GM23338 (cell line): Measurements from ENCODE around the gene RAB30. TPM values are rescaled to one million over a fixed set of nuclear protein-coding genes. Genes with fewer than 3 reads are reported as not detected.

ENCODE experiments used
- ATAC-seq: fragments of 200-7000 bp; cut with Tn5 transposase; 3 replicates; pipeline ENCODE4 v1.9.1; 2020
- DNase-seq: peaks from one replicate; pipeline ENCODE4 v3.0.0-alpha.2; 2015; ENCODE audit warnings: low spot score
- H2AFZ ChIP-seq: fragments of 200-600 bp; sonication (generic); 2 replicates; pipeline ENCODE4 v1.8.0; 2016; ENCODE audit warnings: antibody characterized with exemption, mild to moderate bottlenecking, moderate library complexity
- H3F3A ChIP-seq: fragments of 200-600 bp; sonication (generic); replicated peaks from 2 replicates; pipeline ENCODE4 v1.8.0; 2017; ENCODE audit warnings: antibody characterized with exemption, mixed run types, low read depth
- H3K27ac ChIP-seq: fragments of 200-600 bp; sonication (generic); 2 replicates; pipeline ENCODE4 v1.6.1; 2016; ENCODE audit warnings: low read depth
- H3K27me3 ChIP-seq: fragments of 200-600 bp; sonication (generic); 2 replicates; pipeline ENCODE4 v1.8.0; 2016; ENCODE audit warnings: mild to moderate bottlenecking, mixed run types, moderate library complexity; ENCODE audit not compliant: insufficient read depth
- H3K36me3 ChIP-seq: fragments of 200-600 bp; sonication (generic); 2 replicates; pipeline ENCODE4 v1.8.0; 2016; ENCODE audit warnings: mild to moderate bottlenecking; ENCODE audit not compliant: insufficient read depth
- H3K4me1 ChIP-seq: fragments of 200-600 bp; sonication (generic); 2 replicates; pipeline ENCODE4 v1.8.0; 2016; ENCODE audit warnings: mild to moderate bottlenecking, moderate library complexity; ENCODE audit not compliant: insufficient read depth
- H3K4me2 ChIP-seq: fragments of 200-600 bp; sonication (generic); 2 replicates; pipeline ENCODE4 v1.7.1; 2017; ENCODE audit warnings: mixed run types
- H3K4me3 ChIP-seq: fragments of 200-600 bp; sonication (generic); 2 replicates; pipeline ENCODE4 v1.6.1; 2016; ENCODE audit warnings: mixed run types
- H3K79me2 ChIP-seq: fragments of 200-600 bp; sonication (generic); replicated peaks from 2 replicates; pipeline ENCODE4 v1.8.0; 2017; ENCODE audit warnings: mild to moderate bottlenecking; ENCODE audit not compliant: insufficient read depth
- H3K9me2 ChIP-seq: fragments of 200-600 bp; sonication (generic); 2 replicates; pipeline ENCODE4 v1.8.0; 2017; ENCODE audit not compliant: insufficient read depth
- H4K20me1 ChIP-seq: fragments of 200-600 bp; sonication (generic); replicated peaks from 2 replicates; pipeline ENCODE4 v1.8.0; 2017; ENCODE audit warnings: mild to moderate bottlenecking; ENCODE audit not compliant: insufficient read depth
- H3K27ac Mint-ChIP-seq: 2 replicates; pipeline ENCODE4 v1.8.0; 2020; ENCODE audit warnings: inconsistent platforms, mild to moderate bottlenecking, moderate library complexity, mixed read lengths
- H3K27me3 Mint-ChIP-seq: 3 replicates; pipeline ENCODE4 v1.8.0; 2022; ENCODE audit warnings: low read depth, mild to moderate bottlenecking, moderate library complexity, mixed read lengths, inconsistent platforms; ENCODE audit not compliant: insufficient read depth, poor library complexity
- H3K36me3 Mint-ChIP-seq: 3 replicates; pipeline ENCODE4 v1.8.0; 2021; ENCODE audit warnings: low read depth, mild to moderate bottlenecking, inconsistent platforms, moderate library complexity, mixed read lengths
- H3K4me1 Mint-ChIP-seq: 3 replicates; pipeline ENCODE4 v1.8.0; 2020; ENCODE audit warnings: mild to moderate bottlenecking, inconsistent platforms, mixed read lengths
- H3K4me3 Mint-ChIP-seq: 3 replicates; pipeline ENCODE4 v1.8.0; 2021; ENCODE audit warnings: moderate library complexity, mild to moderate bottlenecking, inconsistent platforms, mixed read lengths
- H3K9me3 Mint-ChIP-seq: 3 replicates; pipeline ENCODE4 v1.8.0; 2020; ENCODE audit warnings: moderate library complexity, mild to moderate bottlenecking, inconsistent platforms, mixed read lengths
- CREB1 ChIP-seq: fragments of 250-450 bp; sonication (Bioruptor Pico); IDR thresholded peaks from 2 replicates; pipeline ENCODE4 v1.5.0; 2020; ENCODE audit warnings: low read depth, mild to moderate bottlenecking, moderate library complexity
- CTCF ChIP-seq, 2 experiments: fragments of 200-600 bp in 1 of 2; sonication (generic) in 1 of 2; conservative IDR thresholded peaks; 2 replicates each; pipeline versions ENCODE4 v1.5.1 to v1.6.1; 2016 to 2017; ENCODE audit warnings: antibody characterized with exemption in 2 of 2, low read depth in 2 of 2, mild to moderate bottlenecking in 2 of 2, moderate library complexity in 1 of 2
- EZH2 ChIP-seq: fragments of 200-600 bp; sonication (generic); IDR thresholded peaks from one replicate; pipeline ENCODE4 v1.8.0; 2017; ENCODE audit warnings: antibody characterized with exemption, mild to moderate bottlenecking, low read depth; ENCODE audit not compliant: unreplicated experiment
- EZH2phosphoT487 ChIP-seq: fragments of 200-600 bp; sonication (generic); IDR thresholded peaks from one replicate; pipeline ENCODE4 v1.8.1; 2018; ENCODE audit warnings: antibody characterized with exemption; ENCODE audit not compliant: unreplicated experiment
- JUNB ChIP-seq: IDR thresholded peaks from one replicate; pipeline ENCODE4 v1.6.1; 2016; ENCODE audit warnings: antibody characterized with exemption; ENCODE audit not compliant: unreplicated experiment
- NANOG ChIP-seq: IDR thresholded peaks from 2 replicates; pipeline ENCODE4 v1.6.1; 2016; ENCODE audit warnings: antibody characterized with exemption, borderline replicate concordance
- POLR2AphosphoS5 ChIP-seq: IDR thresholded peaks from 2 replicates; pipeline ENCODE4 v1.6.1; 2016; ENCODE audit warnings: antibody characterized with exemption, low read depth
- REST ChIP-seq: IDR thresholded peaks from one replicate; pipeline ENCODE4 v1.6.1; 2018; ENCODE audit warnings: antibody characterized with exemption; ENCODE audit not compliant: unreplicated experiment
- STAT1 ChIP-seq: IDR thresholded peaks from one replicate; pipeline ENCODE4 v1.6.1; 2016; ENCODE audit warnings: antibody characterized with exemption; ENCODE audit not compliant: unreplicated experiment
- ZNF114 ChIP-seq: fragments of 250-450 bp; sonication (Bioruptor Pico); IDR thresholded peaks from 2 replicates; pipeline ENCODE4 v1.5.0; 2020; ENCODE audit warnings: mild to moderate bottlenecking, moderate library complexity
- ZNF331 ChIP-seq: fragments of 250-450 bp; sonication (Bioruptor Pico); IDR thresholded peaks from 2 replicates; pipeline ENCODE4 v1.5.0; 2020; ENCODE audit warnings: low read depth, mild to moderate bottlenecking, moderate library complexity
- polyA plus RNA-seq: library from polyadenylated mRNA; unstranded; fragments of >200 nt; fragmentation: Nextera tagmentation; extraction: Ambion mirVana; gene quantifications from 2 replicates; pipeline ENCODE4 v1.2.1, GENCODE V29; 2016
- total RNA-seq: library from RNA; depleted of rRNA; stranded (reverse); fragments of >200 nt; shearing (Covaris generic); gene quantifications from 2 replicates; pipeline ENCODE4 v1.2.3, GENCODE V29; 2014
- TF ChIP-seq, protein P1 (sequence below): fragments of 250-450 bp; sonication (Bioruptor Pico); IDR thresholded peaks from 2 replicates; pipeline ENCODE4 v1.5.0; 2020; ENCODE audit warnings: mild to moderate bottlenecking, moderate library complexity
- TF ChIP-seq, protein P2 (sequence below): IDR thresholded peaks from 2 replicates; pipeline ENCODE4 v1.6.1; 2016; ENCODE audit warnings: antibody characterized with exemption

Gene RAB30
- total and polyA plus RNA-seq, 2 experiments from 2014 or later: 3.3 to 6.6 TPM

DNA sequence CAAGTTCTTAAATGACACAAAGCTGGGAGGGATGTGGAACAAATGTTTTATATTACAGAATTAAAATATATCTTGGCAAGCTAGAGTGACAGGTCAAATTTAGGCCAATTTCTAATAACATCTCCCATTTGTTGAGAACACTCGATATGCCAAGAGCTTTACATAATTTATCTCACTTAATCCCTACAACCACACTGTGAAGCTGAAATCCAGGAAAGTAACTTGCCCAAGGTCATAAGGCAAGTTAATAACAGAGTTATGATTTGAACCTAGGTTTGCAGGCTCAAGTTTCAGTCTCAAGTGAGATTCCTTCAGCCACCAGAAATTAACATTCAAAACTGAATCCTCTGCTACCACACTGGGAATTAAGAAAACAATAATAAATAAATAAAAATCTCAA is 38.3 kb downstream of the RAB30 start:
- no peak overlapping the region for H2AFZ ChIP-seq
- H3K27ac Mint-ChIP-seq: no peak overlapping the region
- no peak overlapping the region for H3K4me3 Mint-ChIP-seq
- no peaks in the 10 kb centered on the region; the same call in 1 of the 2 replicates for H4K20me1 ChIP-seq
- ATAC-seq (no peak), DNase-seq (no peak)
- H3K36me3 Mint-ChIP-seq: no peaks in the 10 kb centered on the region
- no peaks in the 10 kb centered on the region for H3K27me3 ChIP-seq
- 0 out of 2 replicates have a peak, but pooled peaks cover 5% of the 10 kb centered on the region for H3K9me2 ChIP-seq
- no peaks in the 10 kb centered on the region for H3F3A ChIP-seq
- TF ChIP-seq, protein P1, sequence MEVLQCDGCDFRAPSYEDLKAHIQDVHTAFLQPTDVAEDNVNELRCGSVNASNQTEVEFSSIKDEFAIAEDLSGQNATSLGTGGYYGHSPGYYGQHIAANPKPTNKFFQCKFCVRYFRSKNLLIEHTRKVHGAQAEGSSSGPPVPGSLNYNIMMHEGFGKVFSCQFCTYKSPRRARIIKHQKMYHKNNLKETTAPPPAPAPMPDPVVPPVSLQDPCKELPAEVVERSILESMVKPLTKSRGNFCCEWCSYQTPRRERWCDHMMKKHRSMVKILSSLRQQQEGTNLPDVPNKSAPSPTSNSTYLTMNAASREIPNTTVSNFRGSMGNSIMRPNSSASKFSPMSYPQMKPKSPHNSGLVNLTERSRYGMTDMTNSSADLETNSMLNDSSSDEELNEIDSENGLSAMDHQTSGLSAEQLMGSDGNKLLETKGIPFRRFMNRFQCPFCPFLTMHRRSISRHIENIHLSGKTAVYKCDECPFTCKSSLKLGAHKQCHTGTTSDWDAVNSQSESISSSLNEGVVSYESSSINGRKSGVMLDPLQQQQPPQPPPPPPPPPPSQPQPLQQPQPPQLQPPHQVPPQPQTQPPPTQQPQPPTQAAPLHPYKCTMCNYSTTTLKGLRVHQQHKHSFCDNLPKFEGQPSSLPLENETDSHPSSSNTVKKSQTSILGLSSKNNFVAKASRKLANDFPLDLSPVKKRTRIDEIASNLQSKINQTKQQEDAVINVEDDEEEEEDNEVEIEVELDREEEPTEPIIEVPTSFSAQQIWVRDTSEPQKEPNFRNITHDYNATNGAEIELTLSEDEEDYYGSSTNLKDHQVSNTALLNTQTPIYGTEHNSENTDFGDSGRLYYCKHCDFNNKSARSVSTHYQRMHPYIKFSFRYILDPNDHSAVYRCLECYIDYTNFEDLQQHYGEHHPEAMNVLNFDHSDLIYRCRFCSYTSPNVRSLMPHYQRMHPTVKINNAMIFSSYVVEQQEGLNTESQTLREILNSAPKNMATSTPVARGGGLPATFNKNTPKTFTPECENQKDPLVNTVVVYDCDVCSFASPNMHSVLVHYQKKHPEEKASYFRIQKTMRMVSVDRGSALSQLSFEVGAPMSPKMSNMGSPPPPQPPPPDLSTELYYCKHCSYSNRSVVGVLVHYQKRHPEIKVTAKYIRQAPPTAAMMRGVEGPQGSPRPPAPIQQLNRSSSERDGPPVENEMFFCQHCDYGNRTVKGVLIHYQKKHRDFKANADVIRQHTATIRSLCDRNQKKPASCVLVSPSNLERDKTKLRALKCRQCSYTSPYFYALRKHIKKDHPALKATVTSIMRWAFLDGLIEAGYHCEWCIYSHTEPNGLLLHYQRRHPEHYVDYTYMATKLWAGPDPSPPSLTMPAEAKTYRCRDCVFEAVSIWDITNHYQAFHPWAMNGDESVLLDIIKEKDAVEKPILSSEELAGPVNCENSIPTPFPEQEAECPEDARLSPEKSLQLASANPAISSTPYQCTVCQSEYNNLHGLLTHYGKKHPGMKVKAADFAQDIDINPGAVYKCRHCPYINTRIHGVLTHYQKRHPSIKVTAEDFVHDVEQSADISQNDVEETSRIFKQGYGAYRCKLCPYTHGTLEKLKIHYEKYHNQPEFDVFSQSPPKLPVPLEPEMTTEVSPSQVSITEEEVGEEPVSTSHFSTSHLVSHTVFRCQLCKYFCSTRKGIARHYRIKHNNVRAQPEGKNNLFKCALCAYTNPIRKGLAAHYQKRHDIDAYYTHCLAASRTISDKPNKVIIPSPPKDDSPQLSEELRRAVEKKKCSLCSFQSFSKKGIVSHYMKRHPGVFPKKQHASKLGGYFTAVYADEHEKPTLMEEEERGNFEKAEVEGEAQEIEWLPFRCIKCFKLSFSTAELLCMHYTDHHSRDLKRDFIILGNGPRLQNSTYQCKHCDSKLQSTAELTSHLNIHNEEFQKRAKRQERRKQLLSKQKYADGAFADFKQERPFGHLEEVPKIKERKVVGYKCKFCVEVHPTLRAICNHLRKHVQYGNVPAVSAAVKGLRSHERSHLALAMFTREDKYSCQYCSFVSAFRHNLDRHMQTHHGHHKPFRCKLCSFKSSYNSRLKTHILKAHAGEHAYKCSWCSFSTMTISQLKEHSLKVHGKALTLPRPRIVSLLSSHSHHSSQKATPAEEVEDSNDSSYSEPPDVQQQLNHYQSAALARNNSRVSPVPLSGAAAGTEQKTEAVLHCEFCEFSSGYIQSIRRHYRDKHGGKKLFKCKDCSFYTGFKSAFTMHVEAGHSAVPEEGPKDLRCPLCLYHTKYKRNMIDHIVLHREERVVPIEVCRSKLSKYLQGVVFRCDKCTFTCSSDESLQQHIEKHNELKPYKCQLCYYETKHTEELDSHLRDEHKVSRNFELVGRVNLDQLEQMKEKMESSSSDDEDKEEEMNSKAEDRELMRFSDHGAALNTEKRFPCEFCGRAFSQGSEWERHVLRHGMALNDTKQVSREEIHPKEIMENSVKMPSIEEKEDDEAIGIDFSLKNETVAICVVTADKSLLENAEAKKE: no peak
- TF ChIP-seq CTCF (conservative IDR thresholded peaks at IDR 0.05; ENCODE audit: low read depth in 2 of 2): no peak
- TF ChIP-seq, protein P2, sequence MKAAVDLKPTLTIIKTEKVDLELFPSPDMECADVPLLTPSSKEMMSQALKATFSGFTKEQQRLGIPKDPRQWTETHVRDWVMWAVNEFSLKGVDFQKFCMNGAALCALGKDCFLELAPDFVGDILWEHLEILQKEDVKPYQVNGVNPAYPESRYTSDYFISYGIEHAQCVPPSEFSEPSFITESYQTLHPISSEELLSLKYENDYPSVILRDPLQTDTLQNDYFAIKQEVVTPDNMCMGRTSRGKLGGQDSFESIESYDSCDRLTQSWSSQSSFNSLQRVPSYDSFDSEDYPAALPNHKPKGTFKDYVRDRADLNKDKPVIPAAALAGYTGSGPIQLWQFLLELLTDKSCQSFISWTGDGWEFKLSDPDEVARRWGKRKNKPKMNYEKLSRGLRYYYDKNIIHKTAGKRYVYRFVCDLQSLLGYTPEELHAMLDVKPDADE: no peak
- TF ChIP-seq ZNF331: no peak
- TF ChIP-seq EZH2phosphoT487: no peak
- TF ChIP-seq EZH2: no peak
- no peak for TF ChIP-seq ZNF114 (CRISPR knock-in tag)
- TF ChIP-seq REST: no peak
- TF ChIP-seq STAT1: no peak
- no peak for TF ChIP-seq CREB1 (CRISPR knock-in tag)
- no peak for TF ChIP-seq NANOG
- no peak for TF ChIP-seq POLR2AphosphoS5
- TF ChIP-seq JUNB: no peak
- peaks cover 13% of the 10 kb centered on the region; the same call in 1 of the 2 replicates for H3K4me1 ChIP-seq
- no peaks in the 10 kb centered on the region for H3K27me3 Mint-ChIP-seq
- no peak overlapping the region for H3K4me3 ChIP-seq
- peaks cover 11% of the 10 kb centered on the region; the same call in 1 of the 2 replicates for H3K79me2 ChIP-seq
- H3K27ac ChIP-seq: no peak overlapping the region
- H3K4me1 Mint-ChIP-seq: peaks cover 17% of the 10 kb centered on the region
- H3K9me3 Mint-ChIP-seq: no peaks in the 10 kb centered on the region
- no peak overlapping the region for H3K4me2 ChIP-seq
- no peaks in the 10 kb centered on the region for H3K36me3 ChIP-seq
